GM12891 (cell line): ENCODE results near the gene SCAPER. TPM values are rescaled to one million over a fixed set of nuclear protein-coding genes. Genes with fewer than 3 reads are reported as not detected.

ENCODE experiments used
- DNase-seq: peaks from one replicate; pipeline ENCODE4 v3.0.0; 2011; ENCODE audit warnings: low spot score; ENCODE audit not compliant: insufficient read length
- FAIRE-seq: peaks from 2 replicates; lab custom pipeline; 2011; peaks lifted over from hg19 to GRCh38; lab: Jason Lieb, UNC
- PAX5 ChIP-seq: IDR thresholded peaks from 2 replicates; pipeline ENCODE4 v1.6.1; 2011; ENCODE audit warnings: low read length, moderate library complexity, mild to moderate bottlenecking; ENCODE audit not compliant: insufficient read depth, severe bottlenecking
- POLR2A ChIP-seq: IDR thresholded peaks from 2 replicates; pipeline ENCODE4 v1.6.1; 2011; ENCODE audit warnings: low read depth, low read length, control low read depth
- POLR2AphosphoS5 ChIP-seq: IDR thresholded peaks from 2 replicates; pipeline ENCODE4 v1.6.1; 2011; ENCODE audit warnings: low read depth, low read length, control low read depth
- POU2F2 ChIP-seq: IDR thresholded peaks from 2 replicates; pipeline ENCODE4 v1.6.1; 2011; ENCODE audit warnings: low read depth, mild to moderate bottlenecking, control low read depth, low read length, moderate library complexity
- SPI1 ChIP-seq: IDR thresholded peaks from 2 replicates; pipeline ENCODE4 v1.6.1; 2011; ENCODE audit warnings: low read depth, low read length, control low read depth
- TAF1 ChIP-seq: IDR thresholded peaks from 2 replicates; pipeline ENCODE4 v1.6.1; 2011; ENCODE audit warnings: low read depth, low read length, control low read depth
- polyA plus RNA-seq: library from polyadenylated mRNA; unstranded; fragments of >200 nt; gene quantifications from one replicate; pipeline ENCODE4 v1.2.1, GENCODE V29; 2012; ENCODE audit warnings: low read depth, missing spikeins, inconsistent platforms; ENCODE audit not compliant: missing spikeins

Gene SCAPER, protein sequence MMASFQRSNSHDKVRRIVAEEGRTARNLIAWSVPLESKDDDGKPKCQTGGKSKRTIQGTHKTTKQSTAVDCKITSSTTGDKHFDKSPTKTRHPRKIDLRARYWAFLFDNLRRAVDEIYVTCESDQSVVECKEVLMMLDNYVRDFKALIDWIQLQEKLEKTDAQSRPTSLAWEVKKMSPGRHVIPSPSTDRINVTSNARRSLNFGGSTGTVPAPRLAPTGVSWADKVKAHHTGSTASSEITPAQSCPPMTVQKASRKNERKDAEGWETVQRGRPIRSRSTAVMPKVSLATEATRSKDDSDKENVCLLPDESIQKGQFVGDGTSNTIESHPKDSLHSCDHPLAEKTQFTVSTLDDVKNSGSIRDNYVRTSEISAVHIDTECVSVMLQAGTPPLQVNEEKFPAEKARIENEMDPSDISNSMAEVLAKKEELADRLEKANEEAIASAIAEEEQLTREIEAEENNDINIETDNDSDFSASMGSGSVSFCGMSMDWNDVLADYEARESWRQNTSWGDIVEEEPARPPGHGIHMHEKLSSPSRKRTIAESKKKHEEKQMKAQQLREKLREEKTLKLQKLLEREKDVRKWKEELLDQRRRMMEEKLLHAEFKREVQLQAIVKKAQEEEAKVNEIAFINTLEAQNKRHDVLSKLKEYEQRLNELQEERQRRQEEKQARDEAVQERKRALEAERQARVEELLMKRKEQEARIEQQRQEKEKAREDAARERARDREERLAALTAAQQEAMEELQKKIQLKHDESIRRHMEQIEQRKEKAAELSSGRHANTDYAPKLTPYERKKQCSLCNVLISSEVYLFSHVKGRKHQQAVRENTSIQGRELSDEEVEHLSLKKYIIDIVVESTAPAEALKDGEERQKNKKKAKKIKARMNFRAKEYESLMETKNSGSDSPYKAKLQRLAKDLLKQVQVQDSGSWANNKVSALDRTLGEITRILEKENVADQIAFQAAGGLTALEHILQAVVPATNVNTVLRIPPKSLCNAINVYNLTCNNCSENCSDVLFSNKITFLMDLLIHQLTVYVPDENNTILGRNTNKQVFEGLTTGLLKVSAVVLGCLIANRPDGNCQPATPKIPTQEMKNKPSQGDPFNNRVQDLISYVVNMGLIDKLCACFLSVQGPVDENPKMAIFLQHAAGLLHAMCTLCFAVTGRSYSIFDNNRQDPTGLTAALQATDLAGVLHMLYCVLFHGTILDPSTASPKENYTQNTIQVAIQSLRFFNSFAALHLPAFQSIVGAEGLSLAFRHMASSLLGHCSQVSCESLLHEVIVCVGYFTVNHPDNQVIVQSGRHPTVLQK (N-terminal part only)
- 4.2 TPM for polyA plus RNA-seq

DNA sequence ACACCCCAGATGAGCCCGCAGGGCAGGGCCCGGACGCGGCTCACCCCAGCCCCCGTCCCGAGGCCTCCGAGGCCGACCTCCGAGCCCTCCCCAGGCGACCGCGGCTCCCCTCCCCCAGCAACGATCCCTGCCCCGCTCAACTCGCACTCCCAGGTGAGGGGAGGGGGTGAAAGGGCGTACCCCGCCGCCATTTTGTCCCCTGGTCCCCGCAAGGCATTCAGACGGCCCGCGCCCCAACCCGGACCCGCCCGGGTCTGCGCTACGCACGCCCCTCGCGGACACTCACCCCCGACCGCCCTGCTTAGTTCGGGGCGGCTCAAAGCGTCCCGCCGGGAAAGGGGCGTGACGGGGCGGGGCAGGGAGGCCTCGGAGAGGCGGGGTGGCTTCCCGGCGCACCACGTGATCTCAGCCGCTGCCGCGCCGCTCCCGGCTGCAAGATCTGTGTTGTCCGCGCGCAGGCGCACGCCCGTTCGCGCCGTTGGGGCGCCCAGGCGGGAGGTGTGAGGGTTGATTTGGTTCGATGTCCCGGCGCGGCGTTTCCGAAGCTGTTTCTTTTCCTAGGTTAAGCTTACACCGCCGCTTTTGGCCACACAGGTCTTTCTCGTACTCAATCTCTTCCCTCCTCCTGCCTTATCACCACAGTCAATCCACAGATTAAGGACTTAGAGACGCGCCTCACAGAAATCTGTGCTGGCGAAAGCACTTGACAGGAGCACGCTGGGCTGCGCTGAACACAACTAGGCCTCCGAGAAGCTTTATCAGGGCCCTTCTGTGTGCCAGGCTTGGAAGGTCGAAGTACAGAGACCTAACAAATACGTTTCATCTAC lies at the start of gene SCAPER:
SCAPER (minus strand) TSS at position 328 of the 827 bp plus-strand sequence. CDS start 21,523 bp downstream, outside the sequence.
- TF ChIP-seq TAF1 = 0 out of 2 replicates have a peak, but pooled peaks have one; percentile 5
- TF ChIP-seq POLR2A = no peak
- DNase-seq = peak; percentile 91
- FAIRE-seq = peak; percentile 97

DNA sequence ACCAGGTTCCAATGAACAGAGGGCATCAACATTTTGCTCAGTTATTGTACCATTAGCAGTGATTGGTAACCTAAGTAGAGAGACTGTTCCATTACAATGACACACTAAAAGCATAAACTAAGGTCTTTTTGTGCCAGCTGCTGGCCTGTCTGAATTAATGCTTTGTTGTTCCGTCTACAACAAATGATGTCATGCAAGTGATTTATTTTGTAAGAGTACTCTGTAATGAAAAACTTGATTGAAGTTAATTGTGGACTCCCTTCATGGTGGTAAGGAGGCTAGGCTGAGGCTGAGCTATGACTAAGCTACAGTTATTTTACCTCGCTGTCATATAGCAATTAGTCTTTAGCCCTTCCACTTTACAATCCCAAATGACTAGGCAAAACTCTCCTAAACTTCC lies 49.6 kb upstream of the SCAPER start:
- DNase-seq = no peak
- FAIRE-seq = no peak
- TF ChIP-seq POU2F2 (no peak), POLR2A (no peak), TAF1 (no peak), SPI1 (no peak), PAX5 (no peak), POLR2AphosphoS5 (no peak)

DNA sequence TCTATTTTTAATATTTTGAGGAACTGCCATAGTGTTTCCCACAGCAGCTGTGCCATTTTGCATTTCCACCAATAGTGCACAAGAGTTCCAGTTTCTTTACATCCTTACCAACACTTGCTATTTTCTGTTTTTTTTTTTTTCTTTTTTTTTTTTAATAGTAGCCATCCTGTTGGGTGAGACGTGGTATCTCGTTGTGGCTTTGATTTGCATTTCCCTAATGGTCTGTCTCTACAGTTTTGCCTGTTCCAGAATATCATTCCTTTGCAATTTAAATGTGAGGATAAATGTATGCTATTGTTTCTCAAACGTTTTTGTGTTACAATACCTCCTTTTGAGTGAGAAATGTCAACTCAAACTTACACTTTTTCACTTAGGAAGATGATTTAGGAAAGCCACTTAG lies 48.8 kb upstream of the SCAPER start:
- FAIRE-seq (no peak), DNase-seq (no peak)
- TF ChIP-seq POLR2A = no peak
- TF ChIP-seq TAF1 = no peak
- TF ChIP-seq PAX5 = no peak
- TF ChIP-seq POLR2AphosphoS5 = no peak
- no peak for TF ChIP-seq POU2F2
- TF ChIP-seq SPI1 = no peak

DNA sequence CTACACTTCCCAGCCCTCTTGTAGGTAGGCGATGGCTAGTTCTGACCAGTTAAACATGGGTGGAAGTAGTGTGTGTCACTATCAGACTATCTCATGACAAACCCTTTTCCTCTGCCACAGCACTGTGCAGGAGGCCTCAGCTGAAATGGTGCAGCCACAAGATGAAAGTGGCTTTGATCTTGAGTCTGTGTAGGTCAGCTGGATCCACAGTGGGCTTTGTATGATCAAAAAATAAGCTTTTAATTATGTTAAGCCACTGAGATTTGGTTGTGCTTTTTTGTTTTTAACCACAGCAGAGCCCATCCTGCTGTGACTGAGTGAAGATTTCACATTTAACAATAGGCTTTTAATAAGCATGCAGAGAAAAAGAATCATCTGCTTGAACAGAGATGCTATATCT lies 46.1 kb upstream of the SCAPER start:
- FAIRE-seq (no peak), DNase-seq (no peak)

DNA sequence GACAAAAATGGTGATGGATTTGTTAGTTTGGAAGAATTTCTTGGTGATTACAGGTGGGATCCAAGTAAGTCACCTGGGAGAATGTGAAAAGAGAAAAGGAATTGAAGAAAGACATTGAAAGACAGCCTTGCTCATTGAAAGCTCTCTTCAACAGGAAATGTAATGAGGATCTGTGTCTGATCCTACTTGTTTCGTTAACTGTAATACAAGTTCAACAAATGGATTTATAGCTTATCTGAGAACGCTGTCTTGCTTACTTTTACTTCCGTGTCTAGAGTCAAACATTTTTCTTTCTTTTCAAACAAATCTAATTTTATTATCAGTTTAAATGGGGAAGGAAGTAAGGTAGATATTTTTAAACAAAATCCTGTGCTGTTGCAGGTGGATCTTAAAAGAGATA lies 42.3 kb upstream of the SCAPER start:
- no peak for DNase-seq
- no peak for TF ChIP-seq POLR2AphosphoS5
- no peak for TF ChIP-seq PAX5
- TF ChIP-seq POU2F2 = no peak
- TF ChIP-seq TAF1 = no peak
- TF ChIP-seq POLR2A = no peak
- no peak for TF ChIP-seq SPI1
- FAIRE-seq = no peak

More for the DNA sequence above, 46.1 kb upstream of the SCAPER start:
- TF ChIP-seq POLR2A (no peak), TAF1 (no peak), POLR2AphosphoS5 (no peak), PAX5 (no peak), SPI1 (no peak), POU2F2 (no peak)

DNA sequence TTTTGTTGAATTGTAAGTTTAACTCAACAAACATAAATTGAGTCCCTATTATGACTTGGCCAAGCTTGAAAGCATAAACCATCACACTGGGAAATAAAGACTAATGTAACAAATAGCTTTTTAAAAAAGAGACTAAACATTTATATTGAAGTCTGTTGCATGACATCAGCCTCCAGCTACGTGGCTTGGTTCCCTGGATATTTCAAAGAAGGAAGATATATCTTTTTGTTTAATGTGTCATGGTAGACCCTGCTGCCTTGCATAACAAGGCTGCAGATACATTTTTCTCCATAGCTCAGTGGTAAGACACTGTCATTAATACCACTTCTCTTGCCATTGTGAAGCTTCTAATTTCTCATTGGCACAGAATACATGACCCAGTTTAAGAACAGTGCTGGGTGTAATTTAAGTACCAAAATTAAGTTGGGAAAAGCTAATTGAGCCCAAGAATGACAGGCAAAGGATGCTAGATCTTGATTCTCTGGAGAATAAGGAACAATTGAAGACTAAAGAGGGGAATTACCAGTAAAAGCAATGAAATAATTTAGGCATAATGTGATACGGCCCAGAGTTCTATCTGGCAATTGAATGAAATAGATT lies 40.5 kb upstream of the SCAPER start:
- TF ChIP-seq PAX5 = no peak
- no peak for TF ChIP-seq POLR2AphosphoS5
- TF ChIP-seq POU2F2 = no peak
- TF ChIP-seq POLR2A = no peak
- TF ChIP-seq TAF1 = no peak
- no peak for TF ChIP-seq SPI1
- no peak for DNase-seq
- FAIRE-seq = no peak

DNA sequence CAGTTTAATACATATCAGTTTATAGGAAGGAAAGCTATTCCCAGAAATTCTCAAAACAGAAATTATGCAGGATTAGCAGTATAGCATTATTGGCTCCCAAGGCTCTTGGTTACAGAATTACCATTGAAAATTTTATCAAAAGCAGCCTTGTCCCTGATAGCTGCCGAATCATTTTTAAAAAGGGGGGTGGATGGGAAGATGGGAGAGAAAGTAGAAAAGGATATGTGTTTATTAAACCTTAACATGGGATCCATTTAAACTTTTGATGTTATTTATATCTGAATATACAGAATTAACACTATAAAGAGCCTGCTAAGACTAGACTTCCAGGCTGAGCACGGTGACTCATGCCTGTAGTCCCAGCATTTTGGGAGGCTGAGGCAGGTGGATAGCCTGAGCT lies 37.2 kb upstream of the SCAPER start:
- no peak for FAIRE-seq
- no peak for TF ChIP-seq PAX5
- no peak for TF ChIP-seq TAF1
- TF ChIP-seq POU2F2 = no peak
- no peak for TF ChIP-seq POLR2AphosphoS5
- no peak for TF ChIP-seq POLR2A
- TF ChIP-seq SPI1 = no peak

DNA sequence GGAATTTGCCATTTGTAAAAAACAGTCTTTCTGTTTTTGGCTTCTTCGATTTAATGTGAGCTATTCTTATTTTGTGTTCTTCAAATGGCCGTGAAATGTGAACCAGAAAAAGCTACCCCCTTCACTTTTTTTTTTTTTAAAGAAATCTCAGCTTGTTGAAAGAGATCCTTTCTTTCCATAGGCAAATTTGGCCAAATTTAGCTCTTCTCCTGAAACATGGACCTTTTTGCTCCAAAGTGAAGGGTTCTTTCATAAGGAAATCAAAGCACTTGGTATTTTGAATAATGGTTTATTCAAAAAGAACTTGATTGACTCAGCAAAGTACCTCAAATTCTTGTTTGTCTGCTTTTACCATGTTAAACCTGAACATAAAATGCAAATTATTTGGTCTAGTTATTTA lies 36.5 kb upstream of the SCAPER start:
- no peak for TF ChIP-seq PAX5
- TF ChIP-seq POLR2AphosphoS5 = no peak
- no peak for TF ChIP-seq TAF1
- DNase-seq = no peak
- FAIRE-seq = no peak

More for the DNA sequence above, 37.2 kb upstream of the SCAPER start:
- no peak for DNase-seq
